Loucy (cell line): ENCODE results near the gene CTNNAL1.

Source experiments
- H2AFZ ChIP-seq: fragments of 200-600 bp; sonication (generic); 2 replicates; pipeline ENCODE4 v1.6.0; 2016; ENCODE audit warnings: antibody characterized with exemption, mild to moderate bottlenecking, low read length, moderate library complexity
- H3F3A ChIP-seq: fragments of 200-600 bp; 2 replicates; pipeline ENCODE4 v1.6.0; 2016; ENCODE audit warnings: antibody characterized with exemption, low read depth, mild to moderate bottlenecking
- H3K27me3 ChIP-seq: fragments of 200-600 bp; sonication (generic); 2 replicates; pipeline ENCODE4 v1.6.1; 2014; ENCODE audit warnings: low read length, mild to moderate bottlenecking; ENCODE audit not compliant: insufficient read depth, poor library complexity, severe bottlenecking
- H3K36me3 ChIP-seq: fragments of 200-600 bp; sonication (generic); 2 replicates; pipeline ENCODE4 v1.6.1; 2016; ENCODE audit warnings: low read length; ENCODE audit not compliant: insufficient read depth
- H3K4me1 ChIP-seq: fragments of 200-600 bp; sonication (generic); 2 replicates; pipeline ENCODE4 v1.5.1; 2014; ENCODE audit warnings: low read length, mild to moderate bottlenecking; ENCODE audit not compliant: insufficient read depth, poor library complexity, severe bottlenecking
- H3K4me2 ChIP-seq: fragments of 200-600 bp; sonication (generic); 2 replicates; pipeline ENCODE4 v1.6.0; 2014; ENCODE audit warnings: antibody characterized with exemption, low read length, low read depth, mild to moderate bottlenecking; ENCODE audit not compliant: poor library complexity, severe bottlenecking
- H3K4me3 ChIP-seq: fragments of 200-600 bp; sonication (generic); 2 replicates; pipeline ENCODE4 v1.5.1; 2014; ENCODE audit warnings: low read length, mild to moderate bottlenecking, mixed read lengths; ENCODE audit not compliant: poor library complexity, severe bottlenecking
- H3K79me2 ChIP-seq: fragments of 200-600 bp; sonication (generic); 2 replicates; pipeline ENCODE4 v1.6.1; 2014; ENCODE audit warnings: low read length; ENCODE audit not compliant: insufficient read depth
- H3K9ac ChIP-seq: fragments of 200-600 bp; sonication (generic); 2 replicates; pipeline ENCODE4 v1.6.0; 2014; ENCODE audit warnings: mild to moderate bottlenecking, low read depth, low read length, moderate library complexity; ENCODE audit not compliant: poor library complexity, severe bottlenecking
- H3K9me2 ChIP-seq: fragments of 200-600 bp; sonication (generic); replicated peaks from 2 replicates; pipeline ENCODE4 v1.6.1; 2016; ENCODE audit warnings: low read depth, low read length, mixed read lengths
- H3K9me3 ChIP-seq: fragments of 200-600 bp; sonication (generic); 2 replicates; pipeline ENCODE4 v1.6.1; 2014; ENCODE audit warnings: mild to moderate bottlenecking, antibody characterized with exemption, low read length, low read depth; ENCODE audit not compliant: insufficient read depth
- H4K20me1 ChIP-seq: fragments of 200-600 bp; sonication (generic); 2 replicates; pipeline ENCODE4 v1.6.0; 2014; ENCODE audit warnings: antibody characterized with exemption, low read length, mild to moderate bottlenecking; ENCODE audit not compliant: insufficient read depth, poor library complexity, severe bottlenecking
- CTCF ChIP-seq: fragments of 200-600 bp; sonication (generic); conservative IDR thresholded peaks from 2 replicates; pipeline ENCODE4 v1.5.1; 2014; ENCODE audit warnings: mild to moderate bottlenecking, antibody characterized with exemption, low read length
- EZH2phosphoT487 ChIP-seq: fragments of 200-600 bp; IDR thresholded peaks from 2 replicates; pipeline ENCODE4 v1.6.1; 2018; ENCODE audit warnings: antibody characterized with exemption, mild to moderate bottlenecking, moderate library complexity, borderline replicate concordance

Gene CTNNAL1

GRCh38 chr9:108910914-108911313, 102.4 kb downstream of the CTNNAL1 start:
- H3F3A ChIP-seq = no peaks in the 10 kb centered on the region
- no peaks in the 10 kb centered on the region for H3K4me1 ChIP-seq
- H3K79me2 ChIP-seq = no peaks in the 10 kb centered on the region
- H3K9me2 ChIP-seq = no peaks in the 10 kb centered on the region
- TF ChIP-seq EZH2phosphoT487 (no peak), CTCF (no peak)
- H3K27me3 ChIP-seq = no peaks in the 10 kb centered on the region
- H3K4me2 ChIP-seq = no peak overlapping the region
- H3K9ac ChIP-seq = no peak overlapping the region
- H3K4me3 ChIP-seq = no peak overlapping the region
- H3K9me3 ChIP-seq = no peaks in the 10 kb centered on the region
- H2AFZ ChIP-seq = no peak overlapping the region
- H4K20me1 ChIP-seq = no peaks in the 10 kb centered on the region
- H3K36me3 ChIP-seq = peaks cover 61% of the 10 kb centered on the region

GRCh38 chr9:108910402-108910801, 102.9 kb downstream of the CTNNAL1 start:
- no peak overlapping the region for H3K4me3 ChIP-seq
- no peak overlapping the region for H2AFZ ChIP-seq
- H3K4me1 ChIP-seq = no peaks in the 10 kb centered on the region
- no peaks in the 10 kb centered on the region for H4K20me1 ChIP-seq
- H3K9ac ChIP-seq = no peak overlapping the region
- H3K4me2 ChIP-seq = no peak overlapping the region
- peaks cover 60% of the 10 kb centered on the region for H3K36me3 ChIP-seq
- H3K9me3 ChIP-seq = no peaks in the 10 kb centered on the region
- no peaks in the 10 kb centered on the region for H3K79me2 ChIP-seq
- no peaks in the 10 kb centered on the region for H3K27me3 ChIP-seq
- TF ChIP-seq CTCF = no peak
- TF ChIP-seq EZH2phosphoT487 = no peak
- no peaks in the 10 kb centered on the region for H3F3A ChIP-seq
- no peaks in the 10 kb centered on the region for H3K9me2 ChIP-seq

GRCh38 chr9:108905494-108905893, 107.8 kb downstream of the CTNNAL1 start:
- Histone ChIP-seq H3F3A (no peaks in the 10 kb centered on the region), H3K79me2 (no peaks in the 10 kb centered on the region), H3K4me3 (no peak overlapping the region), H3K9ac (no peak overlapping the region), H3K9me3 (no peaks in the 10 kb centered on the region), H3K4me2 (no peak overlapping the region), H2AFZ (no peak overlapping the region), H3K4me1 (no peaks in the 10 kb centered on the region), H4K20me1 (no peaks in the 10 kb centered on the region), H3K9me2 (no peaks in the 10 kb centered on the region), H3K27me3 (no peaks in the 10 kb centered on the region), H3K36me3 (peaks cover 70% of the 10 kb centered on the region; the same call in 1 of the 2 replicates)
- no peak for TF ChIP-seq EZH2phosphoT487

- Histone ChIP-seq H3K9me3 (no peaks in the 10 kb centered on the region), H3K9ac (no peak overlapping the region), H3K9me2 (no peaks in the 10 kb centered on the region), H2AFZ (no peak overlapping the region), H3K4me3 (no peak overlapping the region), H3K36me3 (peaks cover 70% of the 10 kb centered on the region; the same call in 1 of the 2 replicates), H3F3A (no peaks in the 10 kb centered on the region), H3K27me3 (no peaks in the 10 kb centered on the region), H3K4me1 (no peaks in the 10 kb centered on the region), H3K4me2 (no peak overlapping the region), H4K20me1 (no peaks in the 10 kb centered on the region), H3K79me2 (no peaks in the 10 kb centered on the region)
- TF ChIP-seq CTCF (no peak), EZH2phosphoT487 (no peak)
Observed at GRCh38 chr9:108904161-108904560, 109.1 kb downstream of the CTNNAL1 start.
